Stimulated activated effector memory CD8-positive, alpha-beta T cell treated with anti-CD3 and anti-CD28 coated beads, Interleukin-12 subunit alpha, Interleukin-12 subunit beta, amount 100 ng/mL, for 72 hours (primary cell): ENCODE measurements around the gene FHIT.

Source experiments
- ATAC-seq: fragments of 150-1000 bp; cut with Tn5 transposase; 2 replicates; pipeline ENCODE4 v1.10.0; 2021
- DNase-seq, 2 donors: peaks; one replicate each; pipeline ENCODE4 v3.0.0; 2021 to 2022; ENCODE audit warnings: low spot score in 2 of 2
- H3K27ac Mint-ChIP-seq: one replicate; pipeline ENCODE4 v1.8.0; 2022; ENCODE audit warnings: mild to moderate bottlenecking, mixed read lengths
- H3K36me3 Mint-ChIP-seq: one replicate; pipeline ENCODE4 v1.8.0; 2022; ENCODE audit warnings: mild to moderate bottlenecking, mixed read lengths
- H3K4me1 Mint-ChIP-seq: one replicate; pipeline ENCODE4 v1.8.0; 2022; ENCODE audit warnings: mixed read lengths
- H3K4me3 Mint-ChIP-seq: one replicate; pipeline ENCODE4 v1.8.0; 2022; ENCODE audit warnings: mild to moderate bottlenecking, mixed read lengths
- H3K9me3 Mint-ChIP-seq: one replicate; pipeline ENCODE4 v1.8.0; 2022; ENCODE audit warnings: mixed read lengths

Gene FHIT

DNA sequence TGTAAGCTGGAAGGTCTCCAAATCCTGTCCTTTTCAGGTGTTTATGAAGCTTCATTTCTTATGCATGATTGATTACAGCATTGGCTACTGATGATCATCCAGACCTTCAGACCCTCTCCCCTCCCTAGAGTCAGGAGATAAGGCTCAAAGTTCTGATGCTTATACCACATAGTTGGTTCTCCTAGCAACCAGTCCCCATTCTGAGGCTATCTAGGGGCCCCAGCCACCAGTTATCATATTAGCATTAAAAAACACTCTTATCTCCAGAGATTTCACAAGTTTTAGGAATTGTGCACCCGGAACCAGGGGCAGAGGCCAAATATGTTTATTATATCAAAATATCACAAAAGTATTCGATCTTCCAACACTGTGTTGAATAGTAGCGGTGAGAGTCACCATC lies 953.1 kb downstream of the FHIT start:
- no peaks in the 10 kb centered on the region for H3K9me3 Mint-ChIP-seq
- ATAC-seq, result no peak

DNA sequence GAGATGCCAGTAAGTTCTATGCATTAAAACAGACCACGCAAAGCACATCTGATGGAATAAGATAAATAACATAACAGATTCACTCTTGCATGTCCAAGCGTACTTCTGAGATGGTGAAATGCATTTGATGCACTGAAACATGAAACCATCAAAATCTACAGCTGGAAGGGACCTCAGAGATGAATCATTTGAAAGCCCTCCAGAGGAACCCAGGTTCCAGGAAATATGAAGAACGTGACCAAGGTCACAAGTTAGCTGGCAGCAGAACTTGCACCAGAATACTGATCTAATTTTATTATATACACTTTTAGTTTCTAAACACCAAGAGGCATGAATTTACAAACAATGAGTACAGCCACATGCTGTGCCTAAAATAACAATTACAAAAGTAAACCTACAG lies 957.1 kb downstream of the FHIT start:
- no peaks in the 10 kb centered on the region for H3K9me3 Mint-ChIP-seq
- DNase-seq (no peak), ATAC-seq (peak; percentile 69)
- H3K4me3 Mint-ChIP-seq, result no peak overlapping the region
- no peak overlapping the region for H3K27ac Mint-ChIP-seq
- no peaks in the 10 kb centered on the region for H3K36me3 Mint-ChIP-seq
- H3K4me1 Mint-ChIP-seq, result peaks cover 12% of the 10 kb centered on the region

More for the DNA sequence above, 953.1 kb downstream of the FHIT start:
- H3K4me1 Mint-ChIP-seq, result peaks cover 6% of the 10 kb centered on the region
- H3K4me3 Mint-ChIP-seq, result no peak overlapping the region
- no peaks in the 10 kb centered on the region for H3K36me3 Mint-ChIP-seq
- DNase-seq, result no peak
- no peak overlapping the region for H3K27ac Mint-ChIP-seq

DNA sequence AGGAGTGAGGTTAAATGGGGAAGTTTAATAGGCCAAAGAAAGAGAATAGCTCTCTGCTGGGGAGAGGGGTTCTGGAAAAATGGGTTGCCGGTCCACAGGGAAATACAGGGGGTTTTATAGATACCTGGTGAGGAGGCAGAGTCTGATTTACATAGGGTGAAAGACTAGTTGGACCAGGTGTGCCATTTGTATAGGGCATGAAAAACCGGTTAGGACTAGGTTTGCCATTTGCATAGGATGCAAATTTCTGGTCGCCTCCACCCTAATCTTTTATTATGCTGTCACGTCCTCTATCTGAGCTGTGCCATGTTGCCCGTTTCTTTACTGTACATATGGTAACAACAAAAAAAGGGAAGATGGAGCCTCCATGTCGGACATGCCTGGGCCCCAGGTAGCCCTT lies 960.1 kb downstream of the FHIT start:
- ATAC-seq (no peak), DNase-seq (no peak)
- Mint-ChIP-seq H3K27ac (no peak overlapping the region), H3K4me1 (peaks cover 12% of the 10 kb centered on the region), H3K9me3 (no peaks in the 10 kb centered on the region), H3K4me3 (no peak overlapping the region), H3K36me3 (no peaks in the 10 kb centered on the region)

DNA sequence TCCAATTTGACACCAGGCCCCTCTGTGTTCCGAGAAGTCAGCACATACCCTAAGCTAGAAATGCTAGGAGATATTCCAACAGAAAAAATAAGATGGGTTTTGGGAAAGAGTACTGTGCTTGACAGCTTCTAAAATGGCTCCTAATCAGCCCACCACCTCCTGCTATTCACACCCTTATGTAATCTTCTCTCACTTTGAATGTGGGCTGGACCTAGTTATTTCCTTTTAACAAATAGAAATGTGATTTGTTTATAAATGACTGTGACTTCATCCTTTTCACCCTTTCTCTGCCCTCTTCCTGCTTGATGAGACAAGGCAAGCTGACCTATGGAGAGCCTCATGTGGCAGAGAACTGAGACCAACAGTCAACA lies 961.1 kb downstream of the FHIT start:
- H3K9me3 Mint-ChIP-seq, result no peaks in the 10 kb centered on the region
- H3K4me1 Mint-ChIP-seq, result peaks cover 12% of the 10 kb centered on the region
- DNase-seq, result no peak
- no peak overlapping the region for H3K4me3 Mint-ChIP-seq
- no peak overlapping the region for H3K27ac Mint-ChIP-seq
- no peaks in the 10 kb centered on the region for H3K36me3 Mint-ChIP-seq
- ATAC-seq, result peak; percentile 13

DNA sequence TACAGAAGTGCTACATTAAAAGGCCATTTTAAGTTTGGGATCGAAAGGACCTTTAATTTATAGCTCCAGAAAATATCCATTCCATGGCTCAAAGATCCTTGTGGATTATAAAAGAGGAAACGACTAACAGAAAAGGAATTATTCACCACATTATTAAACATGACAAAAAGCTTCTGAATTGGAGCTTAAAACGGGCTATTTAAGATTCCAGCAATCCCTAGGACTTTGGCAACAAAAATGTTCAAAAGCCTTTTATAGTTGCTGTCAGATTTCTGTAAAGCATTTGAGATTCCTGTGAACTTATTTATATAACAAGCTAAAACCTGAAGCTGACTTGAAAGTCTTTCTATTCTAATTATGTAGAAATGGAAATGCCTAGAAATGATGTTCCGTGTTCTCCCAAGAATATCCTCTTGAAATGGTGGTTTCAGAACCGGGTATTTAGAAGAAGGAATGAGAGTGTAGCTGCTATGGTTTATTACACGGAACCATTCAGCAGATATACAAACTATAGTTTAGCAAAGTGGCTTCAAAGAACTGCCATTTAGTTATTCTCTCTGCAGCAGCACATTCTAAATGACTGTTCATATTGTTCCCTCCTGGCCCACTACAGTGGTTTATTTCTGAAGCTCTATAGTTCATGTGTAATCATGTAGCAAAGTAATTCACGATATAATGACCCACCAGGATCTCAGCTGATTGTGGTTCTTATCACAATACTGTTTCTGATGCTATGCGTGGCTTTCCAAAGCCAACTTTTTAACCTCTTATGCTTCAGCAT lies 961.7 kb downstream of the FHIT start:
- Mint-ChIP-seq H3K4me1 (peaks cover 9% of the 10 kb centered on the region), H3K36me3 (no peaks in the 10 kb centered on the region), H3K4me3 (no peak overlapping the region), H3K9me3 (no peaks in the 10 kb centered on the region), H3K27ac (no peak overlapping the region)
- DNase-seq (no peak), ATAC-seq (no peak)

DNA sequence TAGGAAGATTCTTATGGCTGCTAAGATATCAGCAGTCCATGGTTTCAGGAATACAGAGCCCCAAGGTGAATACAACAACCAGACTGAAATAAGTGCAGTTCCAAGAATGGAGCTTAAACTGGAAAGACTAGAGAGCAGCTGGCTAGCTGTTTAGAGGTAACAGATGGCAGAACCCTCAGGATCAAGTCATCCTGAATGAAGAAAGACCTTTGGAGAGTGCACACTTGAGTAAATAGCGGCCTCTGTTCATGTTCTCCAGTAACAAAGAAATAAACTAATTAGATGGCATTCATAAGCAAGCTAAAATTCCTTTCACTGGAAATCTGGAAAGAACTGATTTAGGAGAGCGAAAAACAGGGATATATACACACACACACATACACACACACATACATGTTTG lies 968.4 kb downstream of the FHIT start:
- Mint-ChIP-seq H3K27ac (no peak overlapping the region), H3K4me3 (no peak overlapping the region), H3K9me3 (no peaks in the 10 kb centered on the region), H3K36me3 (no peaks in the 10 kb centered on the region), H3K4me1 (no peaks in the 10 kb centered on the region)
- no peak for DNase-seq
- ATAC-seq, result no peak

DNA sequence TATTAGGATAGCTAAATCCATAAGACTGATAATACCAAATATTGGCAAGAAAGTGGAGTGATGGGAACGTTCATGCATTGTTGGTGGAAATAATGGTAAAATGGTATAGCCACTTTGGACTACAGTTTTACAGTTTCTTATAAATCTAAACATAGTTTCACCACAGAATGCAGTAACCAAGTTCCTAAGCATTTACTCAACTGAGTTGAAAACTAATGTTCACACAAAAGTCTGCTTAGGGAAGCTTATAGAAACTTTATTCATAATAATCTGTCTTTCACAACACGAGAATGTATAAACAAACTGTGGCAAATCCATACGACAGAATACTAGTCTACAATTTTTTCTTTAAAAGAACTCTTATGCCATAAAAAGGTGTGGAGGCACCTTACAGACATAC lies 969.3 kb downstream of the FHIT start:
- H3K27ac Mint-ChIP-seq, result no peak overlapping the region
- H3K4me3 Mint-ChIP-seq, result no peak overlapping the region
- ATAC-seq, result no peak
- DNase-seq, result no peak
- no peaks in the 10 kb centered on the region for H3K9me3 Mint-ChIP-seq
- no peaks in the 10 kb centered on the region for H3K36me3 Mint-ChIP-seq
- H3K4me1 Mint-ChIP-seq, result no peaks in the 10 kb centered on the region

DNA sequence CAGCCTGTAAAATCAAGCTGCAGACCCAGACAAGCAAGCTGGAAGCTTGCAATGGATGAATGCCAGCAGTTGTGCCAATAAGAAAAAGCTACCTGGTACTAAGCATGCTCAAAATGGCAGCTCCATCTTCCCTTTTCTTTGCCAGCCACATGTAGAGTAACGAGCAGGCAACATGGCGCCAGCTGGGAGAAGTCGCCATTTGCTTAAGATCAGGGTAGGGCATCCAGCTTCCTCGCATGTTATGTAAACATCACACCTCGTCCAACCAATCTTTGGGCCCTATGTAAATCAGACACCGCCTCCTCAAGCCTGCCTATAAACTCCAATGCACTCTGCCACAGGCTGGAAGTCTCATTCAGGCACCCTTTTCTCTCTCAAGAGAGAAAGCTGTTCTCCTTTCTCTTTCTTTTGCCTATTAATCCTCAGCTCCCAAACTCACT lies 973.9 kb downstream of the FHIT start:
- no peak overlapping the region for H3K27ac Mint-ChIP-seq
- H3K36me3 Mint-ChIP-seq, result no peaks in the 10 kb centered on the region
- ATAC-seq (no peak), DNase-seq (no peak)
- no peaks in the 10 kb centered on the region for H3K4me1 Mint-ChIP-seq
- H3K9me3 Mint-ChIP-seq, result no peaks in the 10 kb centered on the region
- no peak overlapping the region for H3K4me3 Mint-ChIP-seq

DNA sequence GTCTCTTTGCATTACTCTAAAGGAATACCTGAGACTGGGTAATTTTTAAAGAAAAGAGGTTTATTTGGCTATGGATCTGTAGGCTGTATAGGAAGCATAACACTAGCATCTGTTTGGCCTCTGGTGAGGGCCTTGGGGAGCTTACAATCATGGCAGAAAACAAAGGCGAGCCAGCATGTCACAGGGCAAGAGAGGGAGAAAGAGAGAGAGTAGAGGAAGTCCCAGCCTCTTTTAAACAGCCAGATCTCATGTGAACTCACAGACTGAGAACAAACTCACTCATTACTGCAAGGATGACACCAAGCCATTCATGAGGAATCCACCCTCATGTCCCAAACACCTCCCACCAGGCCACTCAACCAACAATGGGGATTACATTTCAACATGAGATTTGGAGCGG lies 974.6 kb downstream of the FHIT start:
- Mint-ChIP-seq H3K4me3 (no peak overlapping the region), H3K36me3 (no peaks in the 10 kb centered on the region), H3K27ac (no peak overlapping the region), H3K4me1 (no peaks in the 10 kb centered on the region), H3K9me3 (no peaks in the 10 kb centered on the region)
- ATAC-seq (no peak), DNase-seq (no peak)

DNA sequence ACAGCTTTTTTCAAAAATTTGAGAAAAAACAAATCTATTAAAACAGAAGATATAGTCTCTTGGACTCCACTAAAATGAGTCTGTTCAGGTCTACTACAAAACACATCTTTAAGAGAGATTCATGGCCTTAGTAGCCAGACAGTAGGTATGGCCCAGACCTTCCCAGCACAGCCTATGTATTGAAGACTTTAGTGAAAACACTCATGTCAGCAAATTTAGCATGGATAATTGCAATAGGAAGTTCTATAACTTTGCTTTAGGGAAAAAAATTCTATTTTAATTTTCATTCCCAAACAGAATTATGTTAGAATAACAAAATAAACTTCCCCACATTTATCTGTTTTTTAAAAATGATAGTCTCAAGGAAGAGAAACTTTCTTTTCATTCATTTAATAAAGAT lies 976.6 kb downstream of the FHIT start:
- H3K27ac Mint-ChIP-seq, result no peak overlapping the region
- no peak overlapping the region for H3K4me3 Mint-ChIP-seq
- DNase-seq, result no peak

DNA sequence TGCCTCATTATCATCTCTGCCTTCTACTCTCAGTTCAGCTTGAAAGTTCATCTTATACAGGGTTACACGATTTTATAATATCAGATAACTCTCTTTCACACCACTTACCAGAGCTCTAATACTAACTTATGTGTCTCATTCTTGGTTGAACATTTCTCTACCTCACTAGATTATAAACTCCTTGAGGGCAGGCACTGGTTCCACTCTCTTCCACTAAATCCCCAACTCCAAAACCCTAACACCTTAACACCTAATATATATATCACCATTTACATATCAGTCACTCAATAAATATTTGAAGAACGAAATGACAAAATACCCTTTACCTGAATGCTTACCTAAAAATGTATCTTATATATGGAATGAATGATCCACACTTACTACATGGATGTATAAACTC lies 977.2 kb downstream of the FHIT start:
- no peaks in the 10 kb centered on the region for H3K4me1 Mint-ChIP-seq
- no peak overlapping the region for H3K4me3 Mint-ChIP-seq
- no peaks in the 10 kb centered on the region for H3K36me3 Mint-ChIP-seq
- no peaks in the 10 kb centered on the region for H3K9me3 Mint-ChIP-seq
- DNase-seq, result no peak
- no peak overlapping the region for H3K27ac Mint-ChIP-seq
- no peak for ATAC-seq

More for the DNA sequence above, 976.6 kb downstream of the FHIT start:
- H3K9me3 Mint-ChIP-seq, result no peaks in the 10 kb centered on the region
- no peaks in the 10 kb centered on the region for H3K4me1 Mint-ChIP-seq
- ATAC-seq, result no peak
- H3K36me3 Mint-ChIP-seq, result no peaks in the 10 kb centered on the region

DNA sequence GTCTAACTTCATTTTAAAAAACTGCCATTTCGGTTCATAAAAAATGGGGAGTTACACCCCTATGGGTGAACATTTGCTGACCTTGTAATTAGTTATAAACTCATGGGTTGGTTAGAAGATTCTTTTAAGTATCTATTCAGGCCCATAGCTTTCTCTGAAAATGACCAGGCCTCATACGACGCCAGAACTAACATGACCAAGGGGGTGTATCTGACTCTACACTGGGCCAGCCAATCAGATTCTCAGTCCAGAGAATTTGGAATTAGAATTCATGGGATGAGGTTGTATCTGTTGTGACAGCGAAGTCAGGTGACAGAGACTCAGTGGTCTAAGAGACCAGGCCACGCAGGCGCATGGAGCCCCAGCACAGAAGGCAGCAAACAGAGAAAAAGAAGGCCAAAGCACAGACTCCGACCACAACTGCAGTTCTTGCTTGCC lies 981.4 kb downstream of the FHIT start:
- DNase-seq (no peak), ATAC-seq (no peak)
- no peak overlapping the region for H3K4me3 Mint-ChIP-seq
- no peaks in the 10 kb centered on the region for H3K4me1 Mint-ChIP-seq
- no peak overlapping the region for H3K27ac Mint-ChIP-seq
- H3K36me3 Mint-ChIP-seq, result no peaks in the 10 kb centered on the region
- no peaks in the 10 kb centered on the region for H3K9me3 Mint-ChIP-seq

DNA sequence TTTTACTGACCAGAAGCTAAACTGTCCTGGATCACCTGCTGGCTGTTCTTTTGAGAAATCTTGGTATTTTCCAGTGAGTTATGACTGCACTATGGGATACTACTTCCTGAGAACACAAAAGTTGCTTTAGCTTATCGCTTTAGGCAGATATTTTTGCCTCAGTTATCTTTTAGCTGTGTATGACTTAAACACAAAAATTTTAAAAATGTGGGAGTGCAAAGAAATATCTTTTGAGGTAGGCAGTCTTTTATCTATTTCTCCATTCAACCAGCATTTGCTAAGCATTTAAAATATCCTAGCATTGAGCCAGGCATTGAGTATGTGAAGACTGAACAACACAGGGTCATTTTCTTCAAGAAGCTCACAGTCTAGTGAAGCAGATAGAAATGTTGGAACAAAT lies 981.9 kb downstream of the FHIT start:
- ATAC-seq, result no peak
- DNase-seq, result no peak

DNA sequence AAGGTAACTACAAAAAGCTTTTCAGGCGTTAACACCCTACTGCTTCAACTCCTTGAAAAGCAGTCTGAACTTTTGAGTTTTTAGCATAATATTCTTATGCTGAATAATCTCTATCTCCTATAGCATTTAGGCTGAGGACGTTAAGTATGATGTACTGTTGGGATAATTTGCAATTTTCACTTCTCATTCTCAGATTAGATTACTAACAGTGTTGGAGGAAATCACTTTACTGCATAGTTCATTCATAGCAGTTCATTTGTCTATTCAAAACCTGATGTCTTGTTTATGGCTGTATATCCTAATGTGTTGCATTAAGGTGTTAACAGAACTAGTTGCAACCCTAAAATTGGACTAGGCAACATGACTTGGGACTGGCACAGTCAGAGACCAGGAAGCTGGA lies 983.1 kb downstream of the FHIT start:
- Mint-ChIP-seq H3K9me3 (no peaks in the 10 kb centered on the region), H3K4me1 (no peaks in the 10 kb centered on the region), H3K27ac (no peak overlapping the region), H3K4me3 (no peak overlapping the region), H3K36me3 (no peaks in the 10 kb centered on the region)
- ATAC-seq, result no peak
- no peak for DNase-seq

More for the DNA sequence above, 981.9 kb downstream of the FHIT start:
- H3K9me3 Mint-ChIP-seq, result no peaks in the 10 kb centered on the region
- H3K4me3 Mint-ChIP-seq, result no peak overlapping the region
- H3K27ac Mint-ChIP-seq, result no peak overlapping the region
- H3K4me1 Mint-ChIP-seq, result no peaks in the 10 kb centered on the region
- H3K36me3 Mint-ChIP-seq, result no peaks in the 10 kb centered on the region

DNA sequence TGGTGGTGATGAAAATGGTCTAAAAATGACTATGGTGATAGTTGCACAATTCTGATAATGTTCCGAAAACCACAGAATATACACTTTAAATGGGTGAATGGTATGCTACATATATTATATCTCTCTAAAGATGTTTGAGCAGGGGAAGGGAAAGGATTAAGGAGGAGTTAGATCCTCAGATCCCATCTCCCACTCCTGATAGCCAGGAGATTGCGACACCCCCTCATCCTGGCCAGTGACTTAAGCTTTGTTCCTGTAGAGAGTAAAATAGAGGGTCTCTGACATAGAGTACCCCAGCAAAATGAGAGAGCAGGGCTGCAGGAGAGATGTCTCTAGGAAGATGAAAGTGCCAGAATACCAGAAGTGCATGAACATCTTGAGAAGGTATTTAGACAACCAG lies 984.8 kb downstream of the FHIT start:
- no peaks in the 10 kb centered on the region for H3K36me3 Mint-ChIP-seq
- no peak overlapping the region for H3K27ac Mint-ChIP-seq
- H3K4me3 Mint-ChIP-seq, result no peak overlapping the region
- no peaks in the 10 kb centered on the region for H3K9me3 Mint-ChIP-seq
- ATAC-seq, result no peak
- DNase-seq, result no peak
- H3K4me1 Mint-ChIP-seq, result no peaks in the 10 kb centered on the region

DNA sequence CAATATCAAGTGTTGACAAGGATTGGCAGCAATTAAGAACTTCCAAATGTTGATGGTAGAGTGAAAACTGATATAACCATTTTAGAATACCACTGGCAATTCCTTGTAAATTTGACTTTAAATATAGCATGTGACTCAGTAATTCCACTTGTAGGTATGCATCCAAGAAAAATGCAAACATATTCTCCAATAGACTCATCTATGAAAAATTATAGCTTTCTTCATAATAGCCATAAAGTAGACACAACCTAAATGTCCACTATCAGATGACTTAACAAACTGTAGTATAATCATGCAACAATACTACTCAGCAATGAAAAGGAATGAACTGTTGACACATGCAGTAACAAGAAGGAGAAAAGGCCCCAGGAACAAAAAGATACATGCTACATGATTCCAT lies 988.1 kb downstream of the FHIT start:
- no peaks in the 10 kb centered on the region for H3K9me3 Mint-ChIP-seq
- no peaks in the 10 kb centered on the region for H3K36me3 Mint-ChIP-seq
- H3K4me1 Mint-ChIP-seq, result no peaks in the 10 kb centered on the region
- ATAC-seq (no peak), DNase-seq (no peak)
- no peak overlapping the region for H3K27ac Mint-ChIP-seq
- H3K4me3 Mint-ChIP-seq, result no peak overlapping the region

DNA sequence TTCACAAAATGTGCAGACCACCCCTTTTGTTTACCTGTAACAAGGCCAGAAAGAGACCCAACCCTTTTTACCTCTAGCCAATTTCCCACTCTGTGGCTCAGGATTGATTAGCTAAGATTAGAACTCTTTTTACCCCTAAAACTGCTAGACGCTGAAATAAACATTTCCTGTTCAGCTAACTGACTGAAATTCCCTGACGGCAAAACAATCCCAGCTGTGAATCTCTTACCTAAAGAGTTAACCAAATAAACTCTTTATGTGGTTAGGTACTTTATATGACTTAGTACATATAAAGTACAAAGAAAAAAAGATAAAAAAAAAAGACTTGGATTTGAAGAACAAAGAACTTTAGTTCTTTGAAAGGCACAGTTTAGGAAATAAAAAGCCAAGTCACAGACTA lies 988.7 kb downstream of the FHIT start:
- H3K36me3 Mint-ChIP-seq, result no peaks in the 10 kb centered on the region
- no peak overlapping the region for H3K27ac Mint-ChIP-seq
- ATAC-seq (no peak), DNase-seq (no peak)
- H3K9me3 Mint-ChIP-seq, result no peaks in the 10 kb centered on the region
- no peak overlapping the region for H3K4me3 Mint-ChIP-seq
- no peaks in the 10 kb centered on the region for H3K4me1 Mint-ChIP-seq
